ENCODE data around the gene LDLRAD2. TPM values are rescaled to one million over a fixed set of nuclear protein-coding genes. Genes with fewer than 3 reads are reported as not detected.

Gene LDLRAD2
- total RNA-seq, 2 donors from 2014 or later = 0.24 to 0.28 TPM

- DNase-seq (ENCODE audit: low spot score) = no peak
- intact Hi-C loops (cut with DNase I) = no loop called here
These were observed 24.7 kb downstream of the LDLRAD2 start for GRCh38 chr1:21836729-21837128.

- intact Hi-C loops (cut with DNase I) = no loop called here
- no peak for DNase-seq (ENCODE audit: low spot score)
These were observed 25.4 kb downstream of the LDLRAD2 start for GRCh38 chr1:21837476-21837875.

GRCh38 chr1:21838359-21839157 lies 26.5 kb downstream of the LDLRAD2 start:
- DNase-seq (ENCODE audit: low spot score) = no peak
- intact Hi-C loops (cut with DNase I) = no loop called here

GRCh38 chr1:21839337-21840037 lies 27.4 kb downstream of the LDLRAD2 start:
- DNase-seq (ENCODE audit: low spot score) = no peak
- intact Hi-C loops (cut with DNase I) = no loop called here

GRCh38 chr1:21840981-21841380 lies 28.9 kb downstream of the LDLRAD2 start:
- DNase-seq (ENCODE audit: low spot score) = no peak
- intact Hi-C loops (cut with DNase I) = no loop called here

- no peak for DNase-seq (ENCODE audit: low spot score)
- intact Hi-C loops (cut with DNase I) = no loop called here
These were observed 29.9 kb downstream of the LDLRAD2 start for GRCh38 chr1:21841852-21842466.

- intact Hi-C loops (cut with DNase I) = no loop called here
- DNase-seq (ENCODE audit: low spot score) = no peak
These were observed 30.6 kb downstream of the LDLRAD2 start for GRCh38 chr1:21842606-21843162.

- intact Hi-C loops (cut with DNase I) = no loop called here
- DNase-seq (ENCODE audit: low spot score) = no peak
These were observed 31.1 kb downstream of the LDLRAD2 start for GRCh38 chr1:21843208-21843607.

GRCh38 chr1:21843996-21844395 lies 31.9 kb downstream of the LDLRAD2 start:
- intact Hi-C loops (cut with DNase I) = no loop called here
- no peak for DNase-seq (ENCODE audit: low spot score)

GRCh38 chr1:21845646-21846641 lies 33.9 kb downstream of the LDLRAD2 start:
- no peak for DNase-seq (ENCODE audit: low spot score)
- intact Hi-C loops (cut with DNase I) = no loop called here

GRCh38 chr1:21847223-21848205 lies 35.4 kb downstream of the LDLRAD2 start:
- DNase-seq (ENCODE audit: low spot score) = no peak
- intact Hi-C loops (cut with DNase I) = no loop called here

- no peak for DNase-seq (ENCODE audit: low spot score)
- intact Hi-C loops (cut with DNase I) = no loop called here
These were observed 36.6 kb downstream of the LDLRAD2 start for GRCh38 chr1:21848524-21849174.

- intact Hi-C loops (cut with DNase I) = no loop called here
- no peak for DNase-seq (ENCODE audit: low spot score)
These were observed 38.0 kb downstream of the LDLRAD2 start for GRCh38 chr1:21849909-21850576.

- no peak for DNase-seq (ENCODE audit: low spot score)
- intact Hi-C loops (cut with DNase I) = no loop called here
These were observed 39.6 kb downstream of the LDLRAD2 start for GRCh38 chr1:21851430-21852250.

- intact Hi-C loops (cut with DNase I) = no loop called here
- no peak for DNase-seq (ENCODE audit: low spot score)
These were observed 40.4 kb downstream of the LDLRAD2 start for GRCh38 chr1:21852282-21853130.
